HL-60 (cell line): Measurements from ENCODE around the gene RPL32.

ENCODE experiments used
- DNase-seq, 2 experiments: peaks; one replicate each; pipeline ENCODE4 v3.0.0-alpha.2; 2010 to 2020; ENCODE audit warnings: low read depth in 1 of 2, low spot score in 1 of 2
- H3K27ac ChIP-seq: fragments of 250-450 bp; sonication (Bioruptor Pico); replicated peaks from 2 replicates; pipeline ENCODE4 v1.5.1; 2020; ENCODE audit warnings: mild to moderate bottlenecking, moderate library complexity
- H3K27me3 ChIP-seq: fragments of 250-450 bp; sonication (Bioruptor Pico); 2 replicates; pipeline ENCODE4 v1.5.1; 2021; ENCODE audit warnings: mild to moderate bottlenecking, moderate library complexity; ENCODE audit not compliant: insufficient read depth, poor library complexity, severe bottlenecking
- H3K4me3 ChIP-seq: replicated peaks from 2 replicates; pipeline ENCODE4 v1.5.1; 2011; ENCODE audit warnings: mild to moderate bottlenecking, control low read depth, low read length; ENCODE audit not compliant: insufficient read depth
- CTCF ChIP-seq: IDR thresholded peaks from one replicate; pipeline ENCODE4 v1.5.1; 2011; ENCODE audit warnings: low read length, control low read depth, inconsistent platforms; ENCODE audit not compliant: insufficient read depth
- GABPA ChIP-seq: IDR thresholded peaks from 2 replicates; pipeline ENCODE4 v1.6.1; 2012; ENCODE audit warnings: low read depth
- POLR2AphosphoS5 ChIP-seq: IDR thresholded peaks from 2 replicates; pipeline ENCODE4 v1.6.1; 2012; ENCODE audit warnings: low read depth
- REST ChIP-seq: IDR thresholded peaks from 2 replicates; pipeline ENCODE4 v1.6.1; 2012; ENCODE audit warnings: low read depth; ENCODE audit not compliant: insufficient replicate concordance
- SPI1 ChIP-seq: IDR thresholded peaks from 2 replicates; pipeline ENCODE4 v1.6.1; 2012; ENCODE audit warnings: low read depth, mild to moderate bottlenecking, borderline replicate concordance

The RPL32 gene

GRCh38 chr3:12816521-12817342 lies 24.6 kb downstream of the RPL32 start:
- no peak for TF ChIP-seq REST
- no peak for TF ChIP-seq CTCF
- no peak for TF ChIP-seq SPI1
- no peak for TF ChIP-seq GABPA
- TF ChIP-seq POLR2AphosphoS5: no peak
- DNase-seq: no peak
- H3K4me3 ChIP-seq: no peak overlapping the region
- no peaks in the 10 kb centered on the region for H3K27me3 ChIP-seq
- H3K27ac ChIP-seq: no peak overlapping the region

GRCh38 chr3:12815719-12816118 lies 25.6 kb downstream of the RPL32 start:
- no peaks in the 10 kb centered on the region for H3K27me3 ChIP-seq
- no peak overlapping the region for H3K27ac ChIP-seq
- DNase-seq: no peak
- no peak for TF ChIP-seq CTCF
- TF ChIP-seq SPI1: no peak
- no peak for TF ChIP-seq REST
- TF ChIP-seq POLR2AphosphoS5: no peak
- TF ChIP-seq GABPA: no peak
- no peak overlapping the region for H3K4me3 ChIP-seq

- DNase-seq: no peak
- no peak overlapping the region for H3K27ac ChIP-seq
- TF ChIP-seq REST: no peak
- TF ChIP-seq POLR2AphosphoS5: no peak
- TF ChIP-seq GABPA: no peak
- TF ChIP-seq SPI1: no peak
- no peak for TF ChIP-seq CTCF
- no peaks in the 10 kb centered on the region for H3K27me3 ChIP-seq
- no peak overlapping the region for H3K4me3 ChIP-seq
These were observed 26.3 kb downstream of the RPL32 start for GRCh38 chr3:12815078-12815477.
